ENCODE measurements around the gene LHCGR.

LHCGR gene

GRCh38 chr2:48755473-48755872 is at the start of gene LHCGR:
Gene LHCGR (minus strand): TSS chr2:48755724. CDS start chr2:48755671, 53 bp downstream.
- no peak for DNase-seq

- DNase-seq, result no peak
Measured at GRCh38 chr2:48799601-48800000, 44.1 kb upstream of the LHCGR start.

- no peak for DNase-seq
Measured at GRCh38 chr2:48795065-48795464, 39.5 kb upstream of the LHCGR start.

GRCh38 chr2:48793671-48794070 is 38.1 kb upstream of the LHCGR start:
- no peak for DNase-seq

- no peak for DNase-seq
Measured at GRCh38 chr2:48792030-48792429, 36.5 kb upstream of the LHCGR start.

GRCh38 chr2:48790407-48791170 is 35.1 kb upstream of the LHCGR start:
- no peak for DNase-seq

- DNase-seq, result no peak
Measured at GRCh38 chr2:48787580-48787979, 32.1 kb upstream of the LHCGR start.

- DNase-seq, result no peak
Measured at GRCh38 chr2:48781366-48781765, 25.8 kb upstream of the LHCGR start.

GRCh38 chr2:48779019-48779716 is 23.6 kb upstream of the LHCGR start:
- no peak for DNase-seq

- DNase-seq, result no peak
Measured at GRCh38 chr2:48774251-48774650, 18.7 kb upstream of the LHCGR start.

- DNase-seq, result no peak
Measured at GRCh38 chr2:48771241-48772014, 15.9 kb upstream of the LHCGR start.

- DNase-seq, result no peak
Measured at GRCh38 chr2:48770181-48770580, 14.7 kb upstream of the LHCGR start.

GRCh38 chr2:48768669-48769068 is 13.1 kb upstream of the LHCGR start:
- no peak for DNase-seq

- no peak for DNase-seq
Measured at GRCh38 chr2:48767330-48767729, 11.8 kb upstream of the LHCGR start.

GRCh38 chr2:48760826-48761225 is 5.3 kb upstream of the LHCGR start:
- no peak for DNase-seq

GRCh38 chr2:48759682-48760081 is 4.2 kb upstream of the LHCGR start:
- no peak for DNase-seq

- no peak for DNase-seq
Measured at GRCh38 chr2:48756289-48756688, 765 bp upstream of the LHCGR start.

- no peak for DNase-seq
Measured at GRCh38 chr2:48754874-48755273, 650 bp downstream of the LHCGR start.

GRCh38 chr2:48753228-48753627 is 2.3 kb downstream of the LHCGR start:
- no peak for DNase-seq

GRCh38 chr2:48750128-48750739 is 5.3 kb downstream of the LHCGR start:
- no peak for DNase-seq

- DNase-seq, result no peak
Measured at GRCh38 chr2:48749291-48750127, 6.0 kb downstream of the LHCGR start.

GRCh38 chr2:48747319-48747718 is 8.2 kb downstream of the LHCGR start:
- no peak for DNase-seq
